HG02970 (cell line): ENCODE data around the gene SRGAP3.

Experiments used
- ATAC-seq: cut with Tn5 transposase; IDR thresholded peaks from one replicate; pipeline ENCODE4 v1.9.1; 2021; ENCODE audit warnings: mild to moderate bottlenecking, moderate library complexity, moderate number of reproducible peaks; ENCODE audit not compliant: unreplicated experiment, low FRiP score

The SRGAP3 gene

DNA sequence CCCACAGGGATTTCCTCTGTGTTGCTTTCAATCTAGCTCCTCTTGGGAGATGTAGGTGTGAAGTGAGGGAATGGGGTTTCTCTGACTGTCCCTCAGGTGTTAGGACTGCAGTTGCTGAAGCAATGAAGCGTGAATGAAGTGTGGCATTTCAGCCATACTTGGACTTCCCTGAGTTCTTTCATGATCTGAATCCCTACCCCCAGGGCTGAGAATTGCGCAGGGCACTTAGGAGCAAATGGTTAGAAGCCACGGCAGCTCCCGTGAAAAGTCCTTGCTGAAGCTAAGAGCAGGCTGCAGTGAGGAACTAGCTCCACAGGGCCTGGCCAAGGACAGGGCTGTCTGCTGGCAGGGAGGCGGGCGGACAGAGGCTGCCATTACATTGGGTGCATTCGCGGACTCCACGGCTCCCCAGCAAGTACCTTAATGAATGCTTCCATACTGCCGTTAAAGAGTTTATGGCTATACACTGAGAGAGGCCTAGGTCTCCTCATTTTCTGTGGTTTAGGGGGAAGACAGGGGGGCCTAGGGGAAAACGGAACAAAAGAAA lies 217.1 kb downstream of the SRGAP3 start:
- ATAC-seq: no peak

GRCh38 chr3:9030034-9030433 lies 219.4 kb downstream of the SRGAP3 start:
- ATAC-seq: no peak

- ATAC-seq: no peak
These were observed 221.3 kb downstream of the SRGAP3 start for GRCh38 chr3:9028134-9028533.

GRCh38 chr3:9026320-9027045 lies 223.0 kb downstream of the SRGAP3 start:
- no peak for ATAC-seq

GRCh38 chr3:9024341-9024740 lies 225.1 kb downstream of the SRGAP3 start:
- no peak for ATAC-seq

- no peak for ATAC-seq
These were observed 226.2 kb downstream of the SRGAP3 start for GRCh38 chr3:9023226-9023590.

GRCh38 chr3:9022305-9023225 lies 226.9 kb downstream of the SRGAP3 start:
- ATAC-seq: no peak

DNA sequence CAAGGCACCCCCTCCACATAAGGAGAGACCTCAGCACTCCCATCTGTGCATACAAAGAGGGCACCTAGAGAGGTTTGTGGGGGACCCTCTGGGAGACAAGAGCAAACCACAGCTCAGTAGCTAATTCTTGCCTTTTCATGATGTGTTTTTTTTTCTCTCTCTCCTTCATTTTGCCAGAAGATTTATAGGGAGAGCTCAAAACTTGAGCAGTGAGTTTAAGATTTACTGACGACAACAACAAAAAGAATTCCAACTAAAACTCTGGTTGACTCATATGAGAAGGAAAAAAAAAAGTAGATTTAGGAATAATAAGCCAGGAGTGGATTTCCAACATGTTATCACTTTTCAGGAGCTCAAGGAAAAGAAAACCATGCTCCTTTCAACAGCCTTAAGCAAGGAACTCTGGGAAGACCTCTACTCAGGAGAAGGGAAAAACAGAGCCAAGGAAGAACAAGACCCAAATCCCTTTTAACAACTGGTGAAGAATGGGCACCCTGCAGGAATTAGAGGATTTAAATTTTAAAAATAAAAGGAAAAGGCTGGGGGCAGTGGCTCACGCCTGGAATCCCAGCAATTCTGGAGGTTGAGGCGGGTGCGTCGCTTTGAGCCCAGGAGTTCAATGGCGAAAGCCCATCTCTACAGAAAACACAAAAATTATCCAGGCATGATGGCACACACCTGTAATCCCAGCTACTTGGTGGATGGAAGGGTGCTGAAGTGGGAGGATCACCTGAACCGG lies 228.0 kb downstream of the SRGAP3 start:
- no peak for ATAC-seq

- no peak for ATAC-seq
These were observed 229.0 kb downstream of the SRGAP3 start for GRCh38 chr3:9020426-9020825.

DNA sequence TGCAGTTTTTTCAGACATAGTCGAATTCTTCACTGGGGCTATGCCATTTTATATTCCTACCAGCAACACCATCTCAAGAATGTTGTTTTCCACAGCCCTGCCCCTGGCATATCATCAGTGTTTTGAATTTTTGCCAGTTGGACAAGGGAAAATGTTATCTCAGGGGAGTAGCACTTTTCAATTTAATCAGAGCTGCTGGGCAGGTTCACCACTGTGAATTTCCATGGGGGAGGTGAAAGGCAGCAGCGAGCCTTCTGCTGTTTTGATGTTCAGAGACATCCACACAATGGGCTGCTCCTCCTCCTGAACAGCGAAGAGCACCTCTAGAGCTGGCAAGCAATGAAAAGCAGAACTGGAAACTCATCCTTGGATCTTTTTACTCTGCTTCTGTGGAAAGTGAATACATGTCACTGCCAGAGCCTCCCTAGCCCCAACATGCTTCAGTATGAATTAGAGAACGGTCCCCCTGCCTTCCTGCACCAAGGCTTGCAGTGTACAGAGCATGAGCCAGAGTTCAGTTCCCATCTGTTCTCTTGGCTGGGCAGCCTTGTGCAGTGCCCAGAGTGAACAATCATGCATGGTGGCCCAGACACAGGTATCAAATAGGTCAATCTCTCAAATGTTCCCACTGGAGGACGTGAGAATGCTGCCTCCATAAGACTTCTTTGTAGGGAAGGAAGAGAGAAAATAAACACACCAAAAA lies 230.0 kb downstream of the SRGAP3 start:
- no peak for ATAC-seq

- no peak for ATAC-seq
These were observed 234.2 kb downstream of the SRGAP3 start for GRCh38 chr3:9015250-9015649.

DNA sequence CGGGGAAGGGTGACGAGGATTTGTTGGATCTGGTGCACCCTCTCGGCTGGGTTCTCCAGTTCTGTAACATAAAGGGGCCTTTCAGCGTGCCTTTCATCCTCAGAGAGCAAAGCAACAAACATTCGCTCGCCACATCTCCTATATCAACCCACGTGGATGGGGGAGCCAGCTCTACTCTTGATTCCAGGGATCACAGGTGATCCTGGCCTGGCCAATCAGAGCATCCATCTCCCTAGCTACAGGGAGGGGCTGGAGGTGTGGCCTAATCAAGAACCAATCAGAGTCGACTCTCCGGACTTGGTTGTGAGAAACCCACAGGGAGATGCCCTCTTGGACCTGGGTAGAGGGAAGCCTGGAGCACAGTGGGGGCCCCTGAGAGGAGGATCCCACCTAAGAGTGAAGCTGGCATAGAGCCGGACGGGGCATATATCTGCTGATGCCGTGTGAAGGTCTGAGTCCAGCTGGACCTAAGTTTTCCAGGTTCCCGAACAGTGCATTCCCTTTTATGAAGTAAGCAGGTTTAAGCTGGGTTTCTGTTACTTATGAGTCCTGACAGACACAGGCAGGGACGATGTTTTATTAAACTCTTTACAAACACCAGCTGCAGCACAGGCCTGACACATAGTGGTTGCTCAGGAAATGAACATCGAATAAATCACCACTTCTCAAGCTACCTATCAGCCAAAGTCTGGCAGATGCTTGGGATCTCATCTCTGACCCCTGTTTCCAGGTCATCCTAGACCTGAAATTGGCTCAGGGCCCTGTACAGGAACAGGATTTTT lies 235.5 kb downstream of the SRGAP3 start:
- ATAC-seq: no peak

GRCh38 chr3:9012521-9012920 lies 236.9 kb downstream of the SRGAP3 start:
- no peak for ATAC-seq

DNA sequence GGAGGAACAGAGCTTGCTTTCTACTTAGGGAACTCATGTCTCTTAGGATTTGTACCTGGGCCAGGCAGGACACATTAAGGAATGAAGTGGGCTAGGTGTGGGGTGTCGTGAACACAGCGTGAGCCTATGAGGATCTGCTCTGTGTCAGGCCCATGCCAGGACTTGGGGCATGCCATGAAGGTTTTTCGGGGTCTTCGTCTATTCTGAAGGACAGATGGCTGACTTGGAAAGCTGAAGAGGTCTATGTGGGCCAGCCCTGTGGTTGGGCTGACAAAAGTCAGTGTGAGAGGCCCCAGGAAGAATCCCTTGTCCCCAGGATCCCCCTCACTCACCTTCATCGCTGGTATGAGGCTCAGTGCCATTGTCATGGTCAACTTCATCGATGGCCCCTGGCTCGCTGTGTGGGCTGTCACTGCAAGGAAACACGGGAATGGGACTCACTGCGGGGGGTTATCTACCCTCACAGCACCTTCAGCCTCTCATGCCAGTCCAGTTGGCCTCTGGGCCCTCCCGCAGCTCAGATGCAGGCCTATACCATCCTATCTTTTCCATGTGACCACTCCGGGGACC lies 239.4 kb downstream of the SRGAP3 start:
- no peak for ATAC-seq

- ATAC-seq: no peak
These were observed 240.7 kb downstream of the SRGAP3 start for GRCh38 chr3:9008550-9009255.

DNA sequence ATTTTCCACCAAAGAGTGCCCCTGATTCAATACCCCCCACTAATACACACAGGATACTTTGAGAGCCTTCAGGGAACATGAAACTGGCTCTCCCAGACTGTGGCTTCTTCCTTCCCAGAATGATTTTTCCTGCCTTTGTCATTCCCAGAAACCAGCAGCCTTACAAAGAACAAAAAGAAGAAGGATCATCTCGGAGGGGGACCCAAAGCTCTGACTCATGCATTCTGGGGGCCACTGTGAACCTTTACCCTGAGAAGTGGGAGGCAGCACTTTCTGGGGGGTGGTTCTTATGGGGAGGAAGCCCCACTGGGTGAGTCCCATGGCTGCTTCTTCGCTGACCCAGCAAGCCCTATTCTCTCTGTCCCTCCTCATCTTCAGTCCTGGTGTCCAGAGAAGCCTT lies 241.5 kb downstream of the SRGAP3 start:
- ATAC-seq: no peak

GRCh38 chr3:9007213-9007612 lies 242.2 kb downstream of the SRGAP3 start:
- ATAC-seq: no peak

GRCh38 chr3:9000041-9000440 lies 249.4 kb downstream of the SRGAP3 start:
- no peak for ATAC-seq
